ENCODE data around the gene PCNX3. TPM values are rescaled to one million over a fixed set of nuclear protein-coding genes. Genes with fewer than 3 reads are reported as not detected.
"Not testable (repeated sequence)": the region's sequence is repeated elsewhere in the genome, so short reads cannot be mapped to it uniquely, and the experiment has no call there.

PCNX3 gene
- total and polyA plus RNA-seq, 3 experiments from 2014 or later, result 8.5 to 53.1 (median 46.4) TPM

DNA sequence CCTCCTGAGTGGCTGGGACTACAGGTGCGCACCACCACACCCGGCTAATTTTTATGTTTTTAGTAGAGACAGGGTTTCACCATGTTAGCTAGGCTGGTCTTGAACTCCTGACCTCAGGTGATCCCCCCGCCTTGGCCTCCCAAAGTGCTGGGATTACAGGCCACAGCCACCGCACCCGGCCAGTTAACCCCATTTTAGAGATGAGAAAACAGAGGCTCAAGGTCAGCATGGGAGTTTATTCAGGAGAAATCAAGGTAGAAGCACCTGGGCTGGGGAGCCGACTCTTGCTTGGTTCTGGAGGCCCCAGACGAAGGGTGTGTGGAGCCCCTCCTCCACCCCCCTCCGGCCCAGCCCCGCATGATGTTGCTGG, 23.6 kb downstream of the PCNX3 start:
- H3K27ac ChIP-seq (ENCODE audit: low read depth, low read length), result peak overlapping the region; percentile 98
- H3K9me3 ChIP-seq (ENCODE audit: low read length); H3K27me3 Mint-ChIP-seq; DNase-seq; H3K27me3 ChIP-seq (ENCODE audit: insufficient read depth, low read length, poor library complexity, severe bottlenecking); H3K9me3 Mint-ChIP-seq: not testable (repeated sequence)
- Mint-ChIP-seq H3K4me3 (peak overlapping the region; percentile 89 to 99 (median 97)), H3K27ac (peak overlapping the region; percentile 96 to 100 (median 100)), H3K36me3 (peaks cover 0 to 80% (median 3%) of the 10 kb centered on the region in 3 donors), H3K4me1 (peaks cover 44 to 66% (median 45%) of the 10 kb centered on the region in 3 donors)
- ChIA-PET CTCF (interaction anchor here (1.1 to 5.1 kb wide), 9 partner anchors 10 to 245 kb away, joined by 3 to 26 read pairs (median 5); partner anchors contain the start of genes KAT5 and PCNX3), POLR2A (interaction anchor here (0.5 to 7.3 kb wide), 11 partner anchors 10 to 179 kb away, joined by 3 to 93 read pairs (median 4); partner anchors contain the start of genes EHBP1L1, PCNX3 and RELA)
- H3K4me3 ChIP-seq (ENCODE audit: low read length), result peak overlapping the region; percentile 81
- H3K36me3 ChIP-seq (ENCODE audit: insufficient read depth, low read length), result peaks cover 29% of the 10 kb centered on the region
- peaks cover 66% of the 10 kb centered on the region for H3K4me1 ChIP-seq (ENCODE audit: insufficient read depth, low read length)

DNA sequence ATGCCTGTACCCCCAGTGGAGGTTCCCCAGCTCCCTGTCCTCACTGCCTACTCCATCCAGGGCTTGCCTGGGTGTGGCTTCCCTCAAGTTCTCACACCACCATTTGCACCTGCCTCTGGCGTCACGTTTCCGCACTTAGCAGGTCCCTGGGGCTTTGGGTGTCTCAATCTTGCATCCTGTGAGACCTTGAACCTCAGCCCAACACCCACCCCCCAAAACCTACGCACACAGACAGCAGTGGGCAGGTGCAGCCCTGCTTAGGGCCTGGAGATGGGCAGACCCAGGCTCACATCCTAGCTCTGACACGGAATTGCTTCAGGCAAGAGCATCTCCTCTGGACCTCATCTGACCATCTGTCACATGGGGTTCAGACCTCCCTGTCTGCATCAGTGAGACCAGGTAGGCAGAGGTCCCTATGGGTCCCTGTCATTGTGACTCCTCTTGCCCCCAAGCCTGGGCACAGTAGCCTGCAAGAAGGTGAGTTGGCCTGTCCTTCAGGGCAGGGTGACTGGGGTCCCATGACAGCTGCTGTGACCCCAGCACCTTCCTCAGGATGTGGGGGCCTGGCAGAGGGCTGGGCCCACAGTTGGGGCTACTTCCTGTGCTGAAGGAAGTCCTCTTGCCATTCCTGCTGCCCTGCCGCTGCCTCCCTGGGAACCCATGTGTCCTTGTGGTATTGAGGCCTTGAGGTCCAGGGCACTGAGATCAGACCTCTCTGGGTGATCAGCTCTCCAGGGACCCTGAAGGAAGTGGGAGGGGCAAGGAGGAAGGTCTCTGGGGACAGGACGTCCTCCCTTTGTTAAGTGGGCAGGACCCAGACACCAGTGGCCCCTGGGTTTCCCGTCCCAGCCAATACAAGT, 24.3 kb downstream of the PCNX3 start:
- H3K27me3 ChIP-seq (ENCODE audit: insufficient read depth, low read length, poor library complexity, severe bottlenecking), result no peaks in the 10 kb centered on the region
- Mint-ChIP-seq H3K9me3 (peaks cover 0 to 1% (median 0%) of the 10 kb centered on the region in 5 donors), H3K27ac (peak overlapping the region; percentile 96 to 100 (median 100)), H3K36me3 (peaks cover 0 to 80% (median 3%) of the 10 kb centered on the region in 3 donors), H3K4me3 (peak overlapping the region; percentile 89 to 99 (median 97)), H3K4me1 (peaks cover 44 to 69% (median 47%) of the 10 kb centered on the region in 3 donors), H3K27me3 (peaks cover 0 to 5% of the 10 kb centered on the region in 2 donors)
- H3K36me3 ChIP-seq (ENCODE audit: insufficient read depth, low read length), result peaks cover 26% of the 10 kb centered on the region
- DNase-seq, result peak; percentile 77 to 95 (median 91)
- peaks cover 65% of the 10 kb centered on the region for H3K4me1 ChIP-seq (ENCODE audit: insufficient read depth, low read length)
- H3K27ac ChIP-seq (ENCODE audit: low read depth, low read length), result peak overlapping the region; percentile 98
- CTCF ChIA-PET, result interaction anchor here (1.0 to 5.1 kb wide), 9 partner anchors 9 to 220 kb away, joined by 3 to 26 read pairs (median 5); partner anchors contain the start of gene PCNX3
- peak overlapping the region; percentile 92 for H3K4me3 ChIP-seq (ENCODE audit: low read length)
- POLR2A ChIA-PET, result interaction anchor here (0.5 to 7.3 kb wide), 10 partner anchors 9 to 251 kb away, joined by 3 to 93 read pairs (median 4); partner anchors contain the start of genes CCDC85B, PCNX3 and RELA
- H3K9me3 ChIP-seq (ENCODE audit: low read length), result no peaks in the 10 kb centered on the region

DNA sequence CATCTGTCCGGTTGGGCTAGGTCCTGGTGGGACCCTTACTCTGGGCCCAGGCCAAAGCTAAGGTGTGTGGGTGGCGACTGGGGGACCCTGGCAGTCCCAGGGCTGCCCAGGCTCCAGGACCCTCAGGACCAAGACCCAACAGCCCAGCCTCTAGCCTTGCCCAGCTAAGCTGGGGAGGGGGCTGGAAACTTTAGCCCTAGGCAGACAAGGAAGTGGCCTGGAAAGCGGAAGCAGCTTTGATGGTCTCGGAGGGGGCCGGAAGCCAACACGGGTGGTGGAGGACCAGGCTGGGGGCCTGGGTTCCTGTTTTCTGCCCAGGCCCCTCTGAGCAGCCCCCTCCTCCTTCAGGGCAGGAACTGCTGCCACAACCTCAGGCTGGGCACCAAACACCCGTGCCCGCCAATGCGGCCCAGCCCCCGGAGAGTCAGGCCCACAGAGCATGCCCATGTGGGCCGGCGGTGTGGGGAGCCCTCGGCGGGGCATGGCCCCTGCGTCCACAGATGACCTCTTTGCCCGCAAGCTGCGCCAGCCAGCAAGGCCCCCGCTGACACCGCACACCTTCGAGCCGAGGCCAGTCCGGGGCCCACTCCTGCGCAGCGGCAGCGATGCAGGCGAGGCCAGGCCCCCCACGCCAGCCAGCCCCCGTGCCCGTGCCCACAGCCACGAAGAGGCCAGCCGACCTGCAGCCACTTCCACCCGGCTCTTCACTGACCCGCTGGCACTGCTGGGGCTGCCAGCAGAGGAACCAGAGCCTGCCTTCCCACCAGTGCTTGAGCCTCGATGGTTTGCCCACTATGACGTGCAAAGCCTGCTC, 25.1 kb downstream of the PCNX3 start:
- H3K4me3 ChIP-seq (ENCODE audit: low read length), result peak overlapping the region; percentile 92
- peaks cover 0 to 5% of the 10 kb centered on the region in 2 donors for H3K27me3 Mint-ChIP-seq
- peaks cover 44 to 67% (median 48%) of the 10 kb centered on the region in 3 donors for H3K4me1 Mint-ChIP-seq
- DNase-seq, result peak in 4 of 5 donors; percentile 43 to 71 (median 56)
- H3K36me3 Mint-ChIP-seq, result peaks cover 0 to 79% (median 3%) of the 10 kb centered on the region in 3 donors
- ChIA-PET POLR2A (interaction anchor here (0.6 to 7.3 kb wide), 5 partner anchors 11 to 250 kb away, joined by 3 to 93 read pairs (median 28); partner anchors contain the start of genes CCDC85B, PCNX3 and RELA), CTCF (interaction anchor here (1.0 to 5.1 kb wide), 6 partner anchors 8 to 219 kb away, joined by 3 to 26 read pairs (median 4); no protein-coding TSS in a partner anchor)
- H3K27me3 ChIP-seq (ENCODE audit: insufficient read depth, low read length, poor library complexity, severe bottlenecking), result no peaks in the 10 kb centered on the region
- no peaks in the 10 kb centered on the region for H3K9me3 ChIP-seq (ENCODE audit: low read length)
- peak overlapping the region; percentile 89 to 99 (median 97) for H3K4me3 Mint-ChIP-seq
- H3K9me3 Mint-ChIP-seq, result peaks cover 0 to 1% (median 0%) of the 10 kb centered on the region in 5 donors
- H3K27ac Mint-ChIP-seq, result peak overlapping the region; percentile 96 to 100 (median 100)
- peak overlapping the region; percentile 98 for H3K27ac ChIP-seq (ENCODE audit: low read depth, low read length)
- H3K4me1 ChIP-seq (ENCODE audit: insufficient read depth, low read length), result peaks cover 65% of the 10 kb centered on the region
- peaks cover 27% of the 10 kb centered on the region for H3K36me3 ChIP-seq (ENCODE audit: insufficient read depth, low read length)

DNA sequence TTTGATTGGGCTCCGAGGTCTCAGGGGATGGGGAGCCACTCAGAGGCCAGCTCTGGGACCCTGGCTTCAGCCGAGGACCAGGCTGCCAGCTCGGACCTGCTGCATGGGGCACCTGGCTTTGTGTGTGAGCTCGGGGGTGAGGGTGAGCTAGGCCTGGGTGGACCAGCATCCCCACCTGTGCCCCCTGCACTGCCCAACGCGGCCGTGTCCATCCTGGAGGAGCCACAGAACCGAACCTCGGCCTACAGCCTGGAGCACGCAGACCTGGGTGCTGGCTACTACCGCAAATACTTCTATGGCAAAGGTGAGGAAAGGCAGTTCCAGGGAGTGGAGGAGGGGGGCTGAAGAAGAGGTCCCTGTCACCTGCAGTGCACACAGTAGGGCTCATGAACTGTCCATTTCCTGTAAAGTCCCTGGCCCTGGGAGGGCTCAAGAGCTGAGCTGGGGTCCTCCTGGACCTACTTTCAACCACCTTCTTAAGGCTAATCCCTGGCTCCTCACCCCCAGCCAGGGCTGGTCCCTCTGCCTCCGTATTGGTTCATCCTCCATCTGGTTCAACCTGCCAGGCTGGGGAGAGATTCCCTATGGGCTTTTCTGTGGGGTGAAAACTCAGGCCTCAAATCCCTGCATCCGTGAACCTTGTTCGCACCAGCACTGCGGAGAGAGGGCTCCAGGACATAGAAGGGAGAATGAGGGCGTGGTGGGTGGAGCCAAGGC, 25.9 kb downstream of the PCNX3 start:
- Mint-ChIP-seq H3K9me3 (peaks cover 0 to 1% (median 0%) of the 10 kb centered on the region in 5 donors), H3K27ac (peak overlapping the region; percentile 83 to 100 (median 94)), H3K4me1 (peaks cover 44 to 67% (median 48%) of the 10 kb centered on the region in 3 donors), H3K27me3 (peaks cover 0 to 5% of the 10 kb centered on the region in 2 donors), H3K36me3 (peaks cover 0 to 80% (median 3%) of the 10 kb centered on the region in 3 donors), H3K4me3 (peak overlapping the region; percentile 71 to 99 (median 95))
- Histone ChIP-seq H3K27ac (ENCODE audit: low read depth, low read length) (peak overlapping the region; percentile 43), H3K9me3 (ENCODE audit: low read length) (no peaks in the 10 kb centered on the region), H3K4me1 (ENCODE audit: insufficient read depth, low read length) (peaks cover 65% of the 10 kb centered on the region), H3K4me3 (ENCODE audit: low read length) (peak overlapping the region; percentile 92), H3K36me3 (ENCODE audit: insufficient read depth, low read length) (peaks cover 30% of the 10 kb centered on the region), H3K27me3 (ENCODE audit: insufficient read depth, low read length, poor library complexity, severe bottlenecking) (no peaks in the 10 kb centered on the region)
- DNase-seq, result no peak
- POLR2A ChIA-PET, result interaction anchor here (0.8 to 7.3 kb wide), 3 partner anchors 11 to 21 kb away, joined by 3 to 93 read pairs (median 32); partner anchors contain the start of gene RELA
- CTCF ChIA-PET, result interaction anchor here (1.3 to 5.1 kb wide), 5 partner anchors 11 to 64 kb away, joined by 3 to 26 read pairs (median 7); no protein-coding TSS in a partner anchor

DNA sequence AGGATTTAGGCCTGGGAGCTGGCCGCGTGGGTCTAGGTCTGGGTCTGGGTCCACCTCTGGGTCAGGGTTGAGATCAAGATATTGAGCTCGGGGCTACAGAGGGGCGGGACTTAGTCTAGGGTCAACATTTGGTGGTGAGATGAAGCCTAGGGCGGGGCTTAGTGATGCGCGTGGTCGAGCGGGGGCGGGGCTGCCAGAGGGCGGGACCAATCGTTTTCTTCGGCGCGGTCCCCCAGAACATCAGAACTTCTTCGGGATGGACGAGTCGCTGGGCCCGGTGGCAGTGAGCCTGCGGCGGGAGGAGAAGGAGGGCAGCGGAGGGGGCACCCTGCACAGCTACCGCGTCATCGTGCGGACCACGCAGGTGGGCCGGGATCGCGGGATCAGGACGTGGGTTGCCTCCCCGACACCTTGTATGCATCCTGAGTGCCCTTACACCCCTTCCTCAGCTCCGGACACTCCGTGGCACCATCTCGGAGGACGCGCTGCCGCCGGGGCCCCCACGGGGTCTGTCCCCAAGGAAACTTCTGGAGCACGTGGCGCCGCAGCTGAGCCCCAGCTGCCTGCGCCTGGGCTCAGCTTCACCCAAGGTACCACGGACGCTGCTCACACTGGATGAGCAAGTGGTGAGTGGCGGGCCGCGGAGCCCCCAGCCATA, 26.6 kb downstream of the PCNX3 start:
- H3K4me3 Mint-ChIP-seq, result peak overlapping the region; percentile 71 to 99 (median 95)
- DNase-seq, result no peak

DNA sequence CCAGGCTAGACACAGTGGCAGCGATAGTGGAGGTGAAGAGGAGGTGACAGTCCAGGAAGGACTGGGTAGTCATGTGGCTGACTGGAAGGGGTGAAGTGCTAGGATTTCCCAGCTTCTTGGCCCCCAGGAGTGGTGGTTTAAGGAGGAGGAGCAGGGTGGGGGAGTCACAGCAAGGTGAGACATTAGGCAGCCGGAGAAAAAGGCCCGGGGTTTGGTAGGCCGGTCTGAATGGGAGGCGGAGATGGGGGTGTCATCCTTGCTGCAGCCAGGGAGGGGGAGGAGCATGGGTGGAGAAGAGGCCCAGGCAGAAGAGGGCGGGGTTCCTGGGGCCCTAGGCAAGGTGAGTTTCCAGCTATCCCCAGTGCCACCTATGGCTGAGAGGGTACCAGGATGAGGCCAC, 28.4 kb downstream of the PCNX3 start:
- Histone ChIP-seq H3K27ac (ENCODE audit: low read depth, low read length) (no peak overlapping the region), H3K4me1 (ENCODE audit: insufficient read depth, low read length) (peaks cover 50% of the 10 kb centered on the region), H3K36me3 (ENCODE audit: insufficient read depth, low read length) (peaks cover 44% of the 10 kb centered on the region), H3K4me3 (ENCODE audit: low read length) (no peak overlapping the region), H3K27me3 (ENCODE audit: insufficient read depth, low read length, poor library complexity, severe bottlenecking) (no peaks in the 10 kb centered on the region), H3K9me3 (ENCODE audit: low read length) (no peaks in the 10 kb centered on the region)
- POLR2A ChIA-PET, result interaction anchor here (0.8 to 7.3 kb wide), 3 partner anchors 8 to 145 kb away, joined by 3 to 93 read pairs (median 8); partner anchors contain the start of gene MALAT1
- peak overlapping the region; percentile 53 to 100 (median 84) for H3K27ac Mint-ChIP-seq
- H3K9me3 Mint-ChIP-seq, result no peaks in the 10 kb centered on the region
- peaks cover 32 to 49% (median 35%) of the 10 kb centered on the region in 3 donors for H3K4me1 Mint-ChIP-seq
- CTCF ChIA-PET, result interaction anchor here (0.7 to 0.9 kb wide), 2 partner anchors 9 to 103 kb away, joined by 3 read pairs; no protein-coding TSS in a partner anchor
- no peak for DNase-seq
- peak overlapping the region; percentile 5 to 86 (median 61) for H3K4me3 Mint-ChIP-seq
- peaks cover 0 to 74% (median 9%) of the 10 kb centered on the region in 3 donors for H3K36me3 Mint-ChIP-seq
- peaks cover 0 to 6% of the 10 kb centered on the region in 2 donors for H3K27me3 Mint-ChIP-seq

More for the DNA sequence above, 26.6 kb downstream of the PCNX3 start:
- POLR2A ChIA-PET, result interaction anchor here (0.6 to 7.3 kb wide), 4 partner anchors 10 to 307 kb away, joined by 3 to 93 read pairs (median 6); partner anchors contain the start of gene PCNX3
- Histone ChIP-seq H3K36me3 (ENCODE audit: insufficient read depth, low read length) (peaks cover 30% of the 10 kb centered on the region), H3K4me3 (ENCODE audit: low read length) (peak overlapping the region; percentile 92), H3K27ac (ENCODE audit: low read depth, low read length) (peak overlapping the region; percentile 43), H3K27me3 (ENCODE audit: insufficient read depth, low read length, poor library complexity, severe bottlenecking) (no peaks in the 10 kb centered on the region), H3K4me1 (ENCODE audit: insufficient read depth, low read length) (peaks cover 61% of the 10 kb centered on the region), H3K9me3 (ENCODE audit: low read length) (no peaks in the 10 kb centered on the region)
- Mint-ChIP-seq H3K4me1 (peaks cover 43 to 63% (median 46%) of the 10 kb centered on the region in 3 donors), H3K36me3 (peaks cover 0 to 74% (median 3%) of the 10 kb centered on the region in 3 donors), H3K27ac (peak overlapping the region; percentile 83 to 100 (median 94)), H3K9me3 (peaks cover 0 to 1% (median 0%) of the 10 kb centered on the region in 5 donors), H3K27me3 (peaks cover 0 to 5% of the 10 kb centered on the region in 2 donors)
- CTCF ChIA-PET, result interaction anchor here (1.3 to 5.1 kb wide), 4 partner anchors 10 to 64 kb away, joined by 3 to 20 read pairs (median 6); no protein-coding TSS in a partner anchor

Data from CD8-positive, alpha-beta memory T cell (primary cell).